ENCODE measurements around the gene PGM2L1.

The PGM2L1 gene

GRCh38 chr11:74288161-74288560 is 110.1 kb downstream of the PGM2L1 start:
- DNase-seq = no peak

GRCh38 chr11:74284466-74284865 is 113.8 kb downstream of the PGM2L1 start:
- no peak for DNase-seq

GRCh38 chr11:74283580-74284180 is 114.6 kb downstream of the PGM2L1 start:
- no peak for DNase-seq

GRCh38 chr11:74282914-74283371 is 115.3 kb downstream of the PGM2L1 start:
- no peak for DNase-seq

GRCh38 chr11:74282421-74282820 is 115.8 kb downstream of the PGM2L1 start:
- DNase-seq = no peak

GRCh38 chr11:74280494-74280893 is 117.7 kb downstream of the PGM2L1 start:
- DNase-seq = no peak
